Calu3 (cell line): ENCODE measurements around the gene ADGRG6. TPM values are rescaled to one million over a fixed set of nuclear protein-coding genes. Genes with fewer than 3 reads are reported as not detected.

Source experiments
- BruUV-seq: library from RNA; stranded (reverse); fragments of 400-500 nt; replicated peaks from 2 replicates; lab custom pipeline; 2021; lab: Mats Ljungman, UMichigan
- CTCF ChIA-PET: fragments of 300-600 bp; sonication (Branson Sonifier 250); formaldehyde crosslinking; loops from one replicate; lab custom pipeline; 2022; ENCODE audit warnings: antibody characterized with exemption; lab: Charles Lee
- DNase-seq: peaks from one replicate; pipeline ENCODE4 v3.0.0; 2022
- H3K27ac Mint-ChIP-seq: one replicate; pipeline ENCODE4 v1.8.0; 2022; ENCODE audit warnings: mixed read lengths; ENCODE audit not compliant: unreplicated experiment
- H3K27me3 Mint-ChIP-seq: one replicate; pipeline ENCODE4 v1.8.0; 2022; ENCODE audit warnings: mixed read lengths; ENCODE audit not compliant: unreplicated experiment
- H3K36me3 Mint-ChIP-seq: one replicate; pipeline ENCODE4 v1.8.0; 2022; ENCODE audit warnings: mild to moderate bottlenecking, moderate library complexity, mixed read lengths; ENCODE audit not compliant: insufficient read depth, unreplicated experiment
- H3K4me1 Mint-ChIP-seq: one replicate; pipeline ENCODE4 v1.8.0; 2022; ENCODE audit warnings: mild to moderate bottlenecking, low read depth, mixed read lengths; ENCODE audit not compliant: unreplicated experiment
- H3K4me3 Mint-ChIP-seq: one replicate; pipeline ENCODE4 v1.8.0; 2022; ENCODE audit warnings: mild to moderate bottlenecking, low read depth, moderate library complexity, mixed read lengths; ENCODE audit not compliant: unreplicated experiment
- H3K9me3 Mint-ChIP-seq: one replicate; pipeline ENCODE4 v1.8.0; 2022; ENCODE audit warnings: low read depth, mixed read lengths; ENCODE audit not compliant: unreplicated experiment
- intact Hi-C: fragments of 100-400 bp; cut with micrococcal nuclease; formaldehyde crosslinking; loops from one replicate; pipeline ENCODE4 v1.10.0; 2022; ENCODE audit not compliant: unreplicated experiment
- total RNA-seq: library from RNA; stranded (reverse); gene quantifications from 2 replicates; pipeline ENCODE4 v1.2.3, GENCODE V29; 2022
- TF ChIP-seq, protein P1 (sequence below): fragments of 200-600 bp; IDR thresholded peaks from one replicate; pipeline ENCODE4 v1.8.0; 2022; ENCODE audit warnings: antibody characterized with exemption; ENCODE audit not compliant: unreplicated experiment

ADGRG6 gene
- total RNA-seq, 1 experiment from 2014 or later, result 109 TPM

DNA sequence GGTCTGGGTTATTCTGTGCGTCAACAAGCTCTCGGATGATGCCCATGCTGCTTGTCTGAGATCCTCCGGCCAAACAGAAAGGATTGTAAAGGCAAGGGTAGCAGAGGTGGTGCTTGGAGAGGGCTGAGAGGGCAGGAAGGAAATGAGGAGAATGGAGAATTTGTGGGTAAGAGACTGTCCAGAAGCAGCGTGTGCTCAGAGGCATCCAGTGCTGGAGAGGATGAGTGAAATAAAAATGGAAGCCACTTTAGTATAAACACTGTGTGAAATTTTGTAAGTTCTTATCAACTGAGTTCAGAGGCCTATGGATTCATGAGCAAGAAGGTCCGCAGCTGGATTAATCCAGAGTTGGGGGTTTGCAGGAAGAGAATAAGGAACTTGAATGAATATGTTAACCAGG is 59.5 kb downstream of the ADGRG6 start:
- Mint-ChIP-seq H3K4me1 (peaks cover 26% of the 10 kb centered on the region), H3K9me3 (no peaks in the 10 kb centered on the region), H3K27ac (peak overlapping the region; percentile 55), H3K4me3 (no peak overlapping the region), H3K36me3 (no peaks in the 10 kb centered on the region), H3K27me3 (no peaks in the 10 kb centered on the region)
- CTCF ChIA-PET, result no interaction called here
- TF ChIP-seq, protein P1, sequence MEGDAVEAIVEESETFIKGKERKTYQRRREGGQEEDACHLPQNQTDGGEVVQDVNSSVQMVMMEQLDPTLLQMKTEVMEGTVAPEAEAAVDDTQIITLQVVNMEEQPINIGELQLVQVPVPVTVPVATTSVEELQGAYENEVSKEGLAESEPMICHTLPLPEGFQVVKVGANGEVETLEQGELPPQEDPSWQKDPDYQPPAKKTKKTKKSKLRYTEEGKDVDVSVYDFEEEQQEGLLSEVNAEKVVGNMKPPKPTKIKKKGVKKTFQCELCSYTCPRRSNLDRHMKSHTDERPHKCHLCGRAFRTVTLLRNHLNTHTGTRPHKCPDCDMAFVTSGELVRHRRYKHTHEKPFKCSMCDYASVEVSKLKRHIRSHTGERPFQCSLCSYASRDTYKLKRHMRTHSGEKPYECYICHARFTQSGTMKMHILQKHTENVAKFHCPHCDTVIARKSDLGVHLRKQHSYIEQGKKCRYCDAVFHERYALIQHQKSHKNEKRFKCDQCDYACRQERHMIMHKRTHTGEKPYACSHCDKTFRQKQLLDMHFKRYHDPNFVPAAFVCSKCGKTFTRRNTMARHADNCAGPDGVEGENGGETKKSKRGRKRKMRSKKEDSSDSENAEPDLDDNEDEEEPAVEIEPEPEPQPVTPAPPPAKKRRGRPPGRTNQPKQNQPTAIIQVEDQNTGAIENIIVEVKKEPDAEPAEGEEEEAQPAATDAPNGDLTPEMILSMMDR, result no peak
- intact Hi-C loops, result no loop called here
- DNase-seq, result no peak
- no TSS peak for BruUV-seq

DNA sequence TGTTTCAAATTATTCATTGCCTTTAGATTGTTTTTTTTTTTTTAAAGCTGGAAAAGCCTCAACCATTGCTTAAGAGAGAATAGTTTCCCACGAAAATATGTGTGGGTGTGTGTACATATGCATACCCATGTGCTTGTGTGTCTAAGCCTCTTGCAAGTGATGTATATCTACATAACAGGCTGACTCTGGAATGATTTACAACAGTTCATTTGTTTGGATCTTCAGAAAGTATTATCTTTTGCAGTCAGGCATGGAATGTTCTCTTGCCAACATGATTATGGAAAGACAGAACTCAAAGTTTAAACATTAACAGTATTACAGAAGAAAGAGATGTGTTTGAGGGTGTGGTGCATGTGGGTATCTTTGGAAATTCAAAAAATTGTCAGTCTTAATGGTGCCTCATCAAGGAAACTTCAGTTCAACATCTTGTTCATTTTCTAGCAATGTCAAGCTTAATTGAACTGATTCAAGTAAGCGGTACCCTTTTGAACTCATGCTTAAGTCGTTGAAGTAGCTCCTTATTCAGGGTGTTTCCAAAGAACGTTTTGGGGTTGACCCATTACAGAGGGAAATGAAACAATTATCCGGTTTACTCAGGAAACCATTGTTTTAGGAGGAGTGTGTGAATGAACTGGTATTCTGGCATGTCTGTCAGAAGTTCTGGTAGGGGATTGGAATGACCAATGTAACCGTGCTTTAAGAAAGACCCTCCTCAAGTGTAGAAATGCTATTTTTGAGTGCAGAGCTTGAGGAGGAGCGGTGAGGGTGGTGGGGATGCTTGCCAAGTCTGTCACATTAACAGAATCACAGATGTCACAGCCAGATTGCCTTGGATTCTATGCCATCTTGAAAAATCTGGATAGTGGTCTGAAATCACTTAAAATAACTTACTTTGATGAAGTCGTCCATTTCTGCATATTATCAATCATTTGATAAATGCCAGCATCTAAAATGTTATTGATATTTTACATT is 60.3 kb downstream of the ADGRG6 start:
- no peak for DNase-seq
- Mint-ChIP-seq H3K27me3 (no peaks in the 10 kb centered on the region), H3K4me1 (peaks cover 27% of the 10 kb centered on the region), H3K36me3 (peaks cover 1% of the 10 kb centered on the region), H3K27ac (peak overlapping the region; percentile 55), H3K9me3 (no peaks in the 10 kb centered on the region), H3K4me3 (no peak overlapping the region)
- CTCF ChIA-PET, result interaction anchor here (1.3 kb wide), 1 partner anchor 11 kb away, joined by 7 read pairs; no protein-coding TSS in a partner anchor
- intact Hi-C loops, result no loop called here
- TF ChIP-seq, protein P1, result no peak
- no TSS peak for BruUV-seq

DNA sequence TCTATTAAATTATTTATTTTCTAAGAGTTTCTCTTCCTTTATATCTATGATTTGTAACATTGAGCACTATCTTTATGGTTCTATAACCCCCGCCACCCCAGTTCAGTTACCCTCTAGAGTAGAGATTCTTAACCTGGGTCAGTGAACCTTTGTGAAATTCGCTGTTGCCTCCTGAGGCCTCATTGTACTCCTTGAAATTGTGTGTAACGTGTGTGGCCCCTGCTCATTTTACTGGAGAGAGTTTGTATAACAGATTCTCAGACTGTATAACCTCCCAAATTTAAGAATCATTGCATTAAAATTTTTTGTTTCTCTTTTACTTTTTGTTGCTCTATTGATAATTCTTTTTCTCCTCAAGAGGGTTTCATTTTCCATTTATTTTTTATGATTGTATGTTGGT is 65.3 kb downstream of the ADGRG6 start:
- no TSS peak for BruUV-seq
- peaks cover 23% of the 10 kb centered on the region for H3K4me1 Mint-ChIP-seq
- CTCF ChIA-PET, result no interaction called here
- peaks cover 7% of the 10 kb centered on the region for H3K36me3 Mint-ChIP-seq
- no peaks in the 10 kb centered on the region for H3K27me3 Mint-ChIP-seq
- H3K9me3 Mint-ChIP-seq, result no peaks in the 10 kb centered on the region
- no peak overlapping the region for H3K27ac Mint-ChIP-seq
- intact Hi-C loops, result no loop called here
- no peak for DNase-seq
- TF ChIP-seq, protein P1, result no peak
- H3K4me3 Mint-ChIP-seq, result no peak overlapping the region

DNA sequence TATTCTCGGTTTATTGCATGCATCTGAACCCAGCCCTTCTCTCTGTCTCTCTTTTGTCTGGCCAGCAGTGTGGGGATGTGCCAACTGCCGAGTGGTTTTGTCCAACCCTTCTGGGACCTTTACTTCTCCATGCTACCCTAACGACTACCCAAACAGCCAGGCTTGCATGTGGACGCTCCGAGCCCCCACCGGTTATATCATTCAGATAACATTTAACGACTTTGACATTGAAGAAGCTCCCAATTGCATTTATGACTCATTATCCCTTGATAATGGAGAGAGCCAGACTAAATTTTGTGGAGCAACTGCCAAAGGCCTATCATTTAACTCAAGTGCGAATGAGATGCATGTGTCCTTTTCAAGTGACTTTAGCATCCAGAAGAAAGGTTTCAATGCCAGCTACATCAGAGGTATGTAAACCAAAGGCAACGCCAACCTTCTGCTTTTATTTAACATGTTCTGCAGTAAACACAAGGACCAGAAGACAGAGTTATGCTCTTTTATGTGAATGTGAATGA is 65.8 kb downstream of the ADGRG6 start:
- no peak for DNase-seq
- H3K27ac Mint-ChIP-seq, result no peak overlapping the region
- CTCF ChIA-PET, result no interaction called here

More for the DNA sequence above, 65.8 kb downstream of the ADGRG6 start:
- intact Hi-C loops, result no loop called here
- no peak overlapping the region for H3K4me3 Mint-ChIP-seq
- no TSS peak for BruUV-seq
- H3K36me3 Mint-ChIP-seq, result peaks cover 12% of the 10 kb centered on the region
- H3K27me3 Mint-ChIP-seq, result no peaks in the 10 kb centered on the region
- H3K4me1 Mint-ChIP-seq, result peaks cover 24% of the 10 kb centered on the region
- no peaks in the 10 kb centered on the region for H3K9me3 Mint-ChIP-seq
- TF ChIP-seq, protein P1, result no peak
